GM20431 (cell line): Measurements from ENCODE around the gene PWP2.
"Not testable (repeated sequence)": the region's sequence is repeated elsewhere in the genome, so short reads cannot be mapped to it uniquely, and the experiment has no call there.

Experiments used
- in situ Hi-C: fragments of 300-500 bp; cut with MseI, MboI; formaldehyde crosslinking; loops from one replicate; pipeline ENCODE4 v1.15.0; 2020; ENCODE audit warnings: low sequenced_read_pairs; ENCODE audit not compliant: unreplicated experiment

PWP2 gene

GRCh38 chr21:44107026-44107501 lies at the start of gene PWP2:
PWP2 (plus strand) TSS chr21:44107399; CDS start chr21:44107417, 18 bp downstream.
- in situ Hi-C loops: not testable (repeated sequence)

- in situ Hi-C loops: no loop called here
Observed at GRCh38 chr21:44057960-44058651, 49.1 kb upstream of the PWP2 start.

GRCh38 chr21:44058652-44058964 lies 48.6 kb upstream of the PWP2 start:
- in situ Hi-C loops: no loop called here

- in situ Hi-C loops: no loop called here
Observed at GRCh38 chr21:44058981-44059380, 48.2 kb upstream of the PWP2 start.

- in situ Hi-C loops: no loop called here
Observed at GRCh38 chr21:44059710-44060109, 47.5 kb upstream of the PWP2 start.

GRCh38 chr21:44062380-44062779 lies 44.8 kb upstream of the PWP2 start:
- in situ Hi-C loops: no loop called here

GRCh38 chr21:44063151-44063912 lies 43.9 kb upstream of the PWP2 start:
- in situ Hi-C loops: no loop called here

GRCh38 chr21:44064852-44065403 lies 42.3 kb upstream of the PWP2 start:
- in situ Hi-C loops: no loop called here

GRCh38 chr21:44065428-44065827 lies 41.8 kb upstream of the PWP2 start:
- in situ Hi-C loops: no loop called here

- in situ Hi-C loops: no loop called here
Observed at GRCh38 chr21:44066116-44066515, 41.1 kb upstream of the PWP2 start.

- in situ Hi-C loops: no loop called here
Observed at GRCh38 chr21:44067011-44067839, 40.0 kb upstream of the PWP2 start.

- in situ Hi-C loops: no loop called here
Observed at GRCh38 chr21:44070391-44070790, 36.8 kb upstream of the PWP2 start.

GRCh38 chr21:44071359-44072104 lies 35.7 kb upstream of the PWP2 start:
- in situ Hi-C loops: no loop called here

- in situ Hi-C loops: no loop called here
Observed at GRCh38 chr21:44072111-44072510, 35.1 kb upstream of the PWP2 start.

GRCh38 chr21:44074315-44074958 lies 32.8 kb upstream of the PWP2 start:
- in situ Hi-C loops: no loop called here

- in situ Hi-C loops: no loop called here
Observed at GRCh38 chr21:44076316-44076715, 30.9 kb upstream of the PWP2 start.

GRCh38 chr21:44078411-44078981 lies 28.7 kb upstream of the PWP2 start:
- in situ Hi-C loops: no loop called here

GRCh38 chr21:44079446-44079845 lies 27.8 kb upstream of the PWP2 start:
- in situ Hi-C loops: no loop called here

GRCh38 chr21:44079846-44080245 lies 27.4 kb upstream of the PWP2 start:
- in situ Hi-C loops: no loop called here
